HepG2 (cell line): ENCODE results near the gene MTUS2.

ENCODE experiments used
- AFF4 ChIP-seq: sonication (generic); formaldehyde crosslinking; IDR thresholded peaks from 2 replicates; pipeline ENCODE4 v1.4.0; 2020; ENCODE audit warnings: missing genetic modification reagents
- ATAD3A ChIP-seq: sonication (generic); formaldehyde crosslinking; IDR thresholded peaks from 2 replicates; pipeline ENCODE4 v1.4.0; 2020; ENCODE audit warnings: missing genetic modification reagents
- CAMTA2 ChIP-seq: sonication (generic); formaldehyde crosslinking; IDR thresholded peaks from 2 replicates; pipeline ENCODE4 v1.4.0; 2020; ENCODE audit warnings: mild to moderate bottlenecking, missing genetic modification reagents, borderline replicate concordance
- EP300 ChIP-seq, 3 experiments: sonication (generic) in 1 of 3; formaldehyde crosslinking in 1 of 3; IDR thresholded peaks; 2 replicates each; pipeline versions ENCODE4 v1.5.1 to v1.6.1; 2011 to 2020; ENCODE audit warnings: low read depth in 2 of 3, low read length in 2 of 3, borderline replicate concordance in 1 of 3, improper control_type of control experiment in 1 of 3, mild to moderate bottlenecking in 1 of 3, missing genetic modification reagents in 1 of 3, moderate library complexity in 1 of 3
- JUN ChIP-seq: sonication (generic); formaldehyde crosslinking; IDR thresholded peaks from 2 replicates; pipeline ENCODE4 v1.4.0; 2020; ENCODE audit warnings: mild to moderate bottlenecking, missing genetic modification reagents
- JUND ChIP-seq: sonication (generic); formaldehyde crosslinking; IDR thresholded peaks from 2 replicates; pipeline ENCODE4 v1.8.0; 2022; ENCODE audit warnings: mild to moderate bottlenecking, missing genetic modification reagents
- MED1 ChIP-seq: sonication (generic); formaldehyde crosslinking; IDR thresholded peaks from 2 replicates; pipeline ENCODE4 v1.4.0; 2020; ENCODE audit warnings: missing genetic modification reagents
- POLR2A ChIP-seq, 2 experiments: IDR thresholded peaks; 2 replicates each; pipeline ENCODE4 v1.6.1; 2011; ENCODE audit warnings: low read depth in 2 of 2, low read length in 2 of 2, mild to moderate bottlenecking in 1 of 2, moderate library complexity in 1 of 2; ENCODE audit not compliant: insufficient read depth in 1 of 2
- RFXANK ChIP-seq: IDR thresholded peaks from 2 replicates; pipeline ENCODE4 v1.6.1; 2016
- ZNF639 ChIP-seq: conservative IDR thresholded peaks from 2 replicates; pipeline ENCODE4 v1.6.1; 2018; ENCODE audit warnings: missing genetic modification reagents
- ZNF792 ChIP-seq: IDR thresholded peaks from 2 replicates; pipeline ENCODE4 v1.6.1; 2016
- TF ChIP-seq, protein P1 (sequence below): sonication (generic); formaldehyde crosslinking; IDR thresholded peaks from 2 replicates; pipeline ENCODE4 v1.4.0; 2020; ENCODE audit warnings: missing genetic modification reagents, low read depth, mild to moderate bottlenecking, borderline replicate concordance
- TF ChIP-seq, protein P2 (sequence below), 2 experiments: IDR thresholded peaks; 2 replicates each; pipeline ENCODE4 v1.6.1; 2011 to 2012; ENCODE audit warnings: low read length in 2 of 2, borderline replicate concordance in 1 of 2, low read depth in 1 of 2, mild to moderate bottlenecking in 1 of 2, moderate library complexity in 1 of 2
- TF ChIP-seq, protein P3 (sequence below): sonication (generic); formaldehyde crosslinking; IDR thresholded peaks from 2 replicates; pipeline ENCODE4 v1.4.0; 2020; ENCODE audit warnings: missing genetic modification reagents

GRCh38 chr13:29383476-29383875, 563.3 kb downstream of the MTUS2 start:
- no peak for TF ChIP-seq ATAD3A (CRISPR knock-in tag)
- TF ChIP-seq, protein P1, sequence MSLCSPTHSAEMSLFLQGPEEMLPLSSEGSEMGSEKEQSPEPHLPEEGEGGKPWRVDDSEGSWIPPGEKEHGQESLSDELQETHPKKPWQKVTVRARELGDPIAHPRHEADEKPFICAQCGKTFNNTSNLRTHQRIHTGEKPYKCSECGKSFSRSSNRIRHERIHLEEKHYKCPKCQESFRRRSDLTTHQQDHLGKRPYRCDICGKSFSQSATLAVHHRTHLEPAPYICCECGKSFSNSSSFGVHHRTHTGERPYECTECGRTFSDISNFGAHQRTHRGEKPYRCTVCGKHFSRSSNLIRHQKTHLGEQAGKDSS (CRISPR knock-in tag), result no peak
- TF ChIP-seq, protein P2, sequence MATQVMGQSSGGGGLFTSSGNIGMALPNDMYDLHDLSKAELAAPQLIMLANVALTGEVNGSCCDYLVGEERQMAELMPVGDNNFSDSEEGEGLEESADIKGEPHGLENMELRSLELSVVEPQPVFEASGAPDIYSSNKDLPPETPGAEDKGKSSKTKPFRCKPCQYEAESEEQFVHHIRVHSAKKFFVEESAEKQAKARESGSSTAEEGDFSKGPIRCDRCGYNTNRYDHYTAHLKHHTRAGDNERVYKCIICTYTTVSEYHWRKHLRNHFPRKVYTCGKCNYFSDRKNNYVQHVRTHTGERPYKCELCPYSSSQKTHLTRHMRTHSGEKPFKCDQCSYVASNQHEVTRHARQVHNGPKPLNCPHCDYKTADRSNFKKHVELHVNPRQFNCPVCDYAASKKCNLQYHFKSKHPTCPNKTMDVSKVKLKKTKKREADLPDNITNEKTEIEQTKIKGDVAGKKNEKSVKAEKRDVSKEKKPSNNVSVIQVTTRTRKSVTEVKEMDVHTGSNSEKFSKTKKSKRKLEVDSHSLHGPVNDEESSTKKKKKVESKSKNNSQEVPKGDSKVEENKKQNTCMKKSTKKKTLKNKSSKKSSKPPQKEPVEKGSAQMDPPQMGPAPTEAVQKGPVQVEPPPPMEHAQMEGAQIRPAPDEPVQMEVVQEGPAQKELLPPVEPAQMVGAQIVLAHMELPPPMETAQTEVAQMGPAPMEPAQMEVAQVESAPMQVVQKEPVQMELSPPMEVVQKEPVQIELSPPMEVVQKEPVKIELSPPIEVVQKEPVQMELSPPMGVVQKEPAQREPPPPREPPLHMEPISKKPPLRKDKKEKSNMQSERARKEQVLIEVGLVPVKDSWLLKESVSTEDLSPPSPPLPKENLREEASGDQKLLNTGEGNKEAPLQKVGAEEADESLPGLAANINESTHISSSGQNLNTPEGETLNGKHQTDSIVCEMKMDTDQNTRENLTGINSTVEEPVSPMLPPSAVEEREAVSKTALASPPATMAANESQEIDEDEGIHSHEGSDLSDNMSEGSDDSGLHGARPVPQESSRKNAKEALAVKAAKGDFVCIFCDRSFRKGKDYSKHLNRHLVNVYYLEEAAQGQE (IDR thresholded peaks at IDR 0.05; ENCODE audit: borderline replicate concordance in 1 of 2, low read depth in 1 of 2, low read length in 2 of 2), result no peak
- TF ChIP-seq JUND, result no peak
- TF ChIP-seq, protein P3, sequence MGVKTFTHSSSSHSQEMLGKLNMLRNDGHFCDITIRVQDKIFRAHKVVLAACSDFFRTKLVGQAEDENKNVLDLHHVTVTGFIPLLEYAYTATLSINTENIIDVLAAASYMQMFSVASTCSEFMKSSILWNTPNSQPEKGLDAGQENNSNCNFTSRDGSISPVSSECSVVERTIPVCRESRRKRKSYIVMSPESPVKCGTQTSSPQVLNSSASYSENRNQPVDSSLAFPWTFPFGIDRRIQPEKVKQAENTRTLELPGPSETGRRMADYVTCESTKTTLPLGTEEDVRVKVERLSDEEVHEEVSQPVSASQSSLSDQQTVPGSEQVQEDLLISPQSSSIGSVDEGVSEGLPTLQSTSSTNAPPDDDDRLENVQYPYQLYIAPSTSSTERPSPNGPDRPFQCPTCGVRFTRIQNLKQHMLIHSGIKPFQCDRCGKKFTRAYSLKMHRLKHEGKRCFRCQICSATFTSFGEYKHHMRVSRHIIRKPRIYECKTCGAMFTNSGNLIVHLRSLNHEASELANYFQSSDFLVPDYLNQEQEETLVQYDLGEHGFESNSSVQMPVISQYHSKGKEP (CRISPR knock-in tag), result no peak
- TF ChIP-seq CAMTA2 (CRISPR knock-in tag), result no peak
- TF ChIP-seq EP300 (IDR thresholded peaks at IDR 0.05; ENCODE audit: low read depth in 2 of 2, low read length in 2 of 2), result no peak
- TF ChIP-seq EP300 (CRISPR knock-in tag; IDR thresholded peaks at IDR 0.05; ENCODE audit: borderline replicate concordance), result no peak
- TF ChIP-seq RFXANK (CRISPR knock-in tag), result no peak
- no peak for TF ChIP-seq JUN (CRISPR knock-in tag)
- no peak for TF ChIP-seq AFF4
- TF ChIP-seq ZNF639 (CRISPR knock-in tag), result no peak
- no peak for TF ChIP-seq ZNF792 (CRISPR knock-in tag)
- TF ChIP-seq POLR2A (IDR thresholded peaks at IDR 0.05; ENCODE audit: insufficient read depth in 1 of 2, low read depth in 2 of 2, low read length in 2 of 2), result no peak
- no peak for TF ChIP-seq MED1
